ENCODE measurements around the gene UTS2B.

GRCh38 chr3:191301017-191301416, 29.3 kb downstream of the UTS2B start:
- TF ChIP-seq FOXA2 (IDR thresholded peaks at IDR 0.05) (no peak), SP1 (IDR thresholded peaks at IDR 0.05) (no peak), CTCF (IDR thresholded peaks at IDR 0.05; ENCODE audit: low read depth, low read length, missing input control) (no peak), YY1 (IDR thresholded peaks at IDR 0.05) (no peak), TAF1 (conservative IDR thresholded peaks at IDR 0.05) (no peak), MAX (IDR thresholded peaks at IDR 0.05) (no peak), JUND (IDR thresholded peaks at IDR 0.05) (no peak), ATF3 (IDR thresholded peaks at IDR 0.05) (no peak), REST (IDR thresholded peaks at IDR 0.05) (no peak), RAD21 (IDR thresholded peaks at IDR 0.05) (no peak), FOXA1 (IDR thresholded peaks at IDR 0.05) (no peak), EGR1 (IDR thresholded peaks at IDR 0.05; ENCODE audit: low read depth in 2 of 2) (no peak), RXRA (IDR thresholded peaks at IDR 0.05) (no peak), GABPA (IDR thresholded peaks at IDR 0.05 in 1 of 2, conservative IDR thresholded peaks at IDR 0.05 in 1 of 2) (no peak)

All from liver (tissue), 3 donors.